ENCODE measurements around the gene SV2C.

DNA sequence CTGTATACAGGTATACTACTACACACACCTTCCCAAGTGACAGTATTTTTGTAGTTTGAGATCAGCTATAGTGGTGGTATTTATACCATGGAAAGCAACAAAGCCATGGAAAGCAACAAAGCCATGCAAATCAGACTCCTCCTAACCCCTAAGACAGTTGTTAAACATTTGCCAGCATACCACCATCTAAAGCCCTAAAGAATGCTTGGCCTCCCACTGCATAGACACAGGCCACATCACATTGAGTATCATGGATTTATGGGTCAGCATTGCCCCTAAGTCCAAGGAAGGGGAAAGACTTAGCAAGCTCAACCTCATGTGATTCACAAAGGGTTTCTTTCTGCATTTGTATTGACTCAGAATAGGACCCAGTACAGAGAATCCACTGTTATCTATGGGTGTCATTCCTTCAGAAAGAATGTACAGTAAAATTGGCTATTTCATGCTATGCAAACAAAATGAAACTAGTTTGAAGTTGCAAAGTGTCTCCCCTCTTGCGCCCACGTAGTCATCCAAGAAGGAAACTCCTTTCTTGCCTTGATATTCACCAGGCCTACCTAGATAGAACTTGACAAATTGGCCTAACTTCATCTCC lies 249.5 kb downstream of the SV2C start:
- TF ChIP-seq, protein P1, sequence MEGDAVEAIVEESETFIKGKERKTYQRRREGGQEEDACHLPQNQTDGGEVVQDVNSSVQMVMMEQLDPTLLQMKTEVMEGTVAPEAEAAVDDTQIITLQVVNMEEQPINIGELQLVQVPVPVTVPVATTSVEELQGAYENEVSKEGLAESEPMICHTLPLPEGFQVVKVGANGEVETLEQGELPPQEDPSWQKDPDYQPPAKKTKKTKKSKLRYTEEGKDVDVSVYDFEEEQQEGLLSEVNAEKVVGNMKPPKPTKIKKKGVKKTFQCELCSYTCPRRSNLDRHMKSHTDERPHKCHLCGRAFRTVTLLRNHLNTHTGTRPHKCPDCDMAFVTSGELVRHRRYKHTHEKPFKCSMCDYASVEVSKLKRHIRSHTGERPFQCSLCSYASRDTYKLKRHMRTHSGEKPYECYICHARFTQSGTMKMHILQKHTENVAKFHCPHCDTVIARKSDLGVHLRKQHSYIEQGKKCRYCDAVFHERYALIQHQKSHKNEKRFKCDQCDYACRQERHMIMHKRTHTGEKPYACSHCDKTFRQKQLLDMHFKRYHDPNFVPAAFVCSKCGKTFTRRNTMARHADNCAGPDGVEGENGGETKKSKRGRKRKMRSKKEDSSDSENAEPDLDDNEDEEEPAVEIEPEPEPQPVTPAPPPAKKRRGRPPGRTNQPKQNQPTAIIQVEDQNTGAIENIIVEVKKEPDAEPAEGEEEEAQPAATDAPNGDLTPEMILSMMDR (IDR thresholded peaks at IDR 0.05; ENCODE audit: insufficient read depth, low read length, poor library complexity, severe bottlenecking) = no peak
- TF ChIP-seq EZH2phosphoT487 (conservative IDR thresholded peaks at IDR 0.05; ENCODE audit: low read length) = no peak

All from SU-DHL-6 (cell line).